Muscle of arm (tissue), 12 donors: Measurements from ENCODE around the gene SPSB2. TPM values are rescaled to one million over a fixed set of nuclear protein-coding genes. Genes with fewer than 3 reads are reported as not detected.

Source experiments
- DNase-seq: peaks from one replicate; pipeline ENCODE4 v3.0.0-alpha.2; 2013
- polyA plus RNA-seq, 12 donors: library from polyadenylated mRNA; unstranded; fragments of 120-200 nt; gene quantifications; one replicate each; pipeline ENCODE4 v1.2.1, GENCODE V29; 2013; ENCODE audit not compliant: insufficient read length in 12 of 12

SPSB2 gene
- polyA plus RNA-seq, 12 donors, result 3.0 to 9.9 (median 4.6) TPM; not detected in 1

GRCh38 chr12:6821591-6822425 lies 51.3 kb downstream of the SPSB2 start, which contains the start of gene GPR162:
Gene GPR162 (plus strand): TSS chr12:6821821. CDS start chr12:6823899, 2,078 bp downstream.
- DNase-seq, result peak; percentile 80

Other genes with a start within 250 kb of the SPSB2 start
- gene LPAR5, start 237.3 kb downstream of the SPSB2 start, polyA plus RNA-seq, result 10 to 100 TPM in 1 of 12 donors, 1 to 10 TPM in 7, under 1 TPM in 3, not detected in 1; 0.77 to 16.4 (median 1.3) TPM
- 1 to 10 TPM in 10 of 12 donors, not detected in 2; 1.4 to 5.3 (median 2.7) TPM for gene ACRBP, start 225.9 kb downstream of the SPSB2 start, polyA plus RNA-seq
- 100 to 1,000 TPM in 1 of 12 donors, 10 to 100 TPM in 10, not detected in 1; 45.1 to 100 (median 52.8) TPM for gene ING4, start 210.2 kb downstream of the SPSB2 start, polyA plus RNA-seq
- 10 to 100 TPM in 11 of 12 donors, not detected in 1; 41.4 to 79.9 (median 48.8) TPM for gene ZNF384, start 183.9 kb downstream of the SPSB2 start, polyA plus RNA-seq
- gene PIANP, start 172.5 kb downstream of the SPSB2 start, polyA plus RNA-seq, result 10 to 100 TPM in 2 of 12 donors, 1 to 10 TPM in 9, not detected in 1; 2.7 to 31.7 (median 4.5) TPM
- 10 to 100 TPM in 11 of 12 donors, not detected in 1; 46.9 to 69.7 (median 61.2) TPM for gene COPS7A, start 149.3 kb downstream of the SPSB2 start, polyA plus RNA-seq
- gene MLF2, start 120.2 kb downstream of the SPSB2 start, polyA plus RNA-seq, result 100 to 1,000 TPM; 110 to 600 (median 130) TPM
- 1,000 to 10,000 TPM in 1 of 12 donors, 100 to 1,000 TPM in 11; 262 to 3,438 (median 337) TPM for gene PTMS, start 106.9 kb downstream of the SPSB2 start, polyA plus RNA-seq
- 1 to 10 TPM in 2 of 12 donors, under 1 TPM in 8, not detected in 2; 0.16 to 1.4 (median 0.60) TPM for gene LAG3, start 100.8 kb downstream of the SPSB2 start, polyA plus RNA-seq
- 10 to 100 TPM in 3 of 12 donors, 1 to 10 TPM in 8, not detected in 1; 4.8 to 16.1 (median 6.6) TPM for gene CD4, start 83.8 kb downstream of the SPSB2 start, polyA plus RNA-seq
- 10 to 100 TPM in 11 of 12 donors, not detected in 1; 11.1 to 18.6 (median 16.0) TPM for gene GPR162, start 51.5 kb downstream of the SPSB2 start, polyA plus RNA-seq
- 10 to 100 TPM in 11 of 12 donors, not detected in 1; 29.9 to 56.8 (median 36.3) TPM for gene P3H3, start 44.9 kb downstream of the SPSB2 start, polyA plus RNA-seq
- 10 to 100 TPM in 11 of 12 donors, not detected in 1; 14.0 to 40.6 (median 24.2) TPM for gene GNB3, start 32.4 kb downstream of the SPSB2 start, polyA plus RNA-seq
- gene CDCA3, start 22.0 kb downstream of the SPSB2 start, polyA plus RNA-seq, result 10 to 100 TPM in 11 of 12 donors, not detected in 1; 11.5 to 31.8 (median 20.5) TPM
- gene USP5, start 21.2 kb downstream of the SPSB2 start, polyA plus RNA-seq, result 10 to 100 TPM in 11 of 12 donors, not detected in 1; 46.8 to 77.4 (median 59.6) TPM
- gene TPI1, start 5.8 kb downstream of the SPSB2 start, polyA plus RNA-seq, result 1,000 to 10,000 TPM in 4 of 12 donors, 100 to 1,000 TPM in 7, not detected in 1; 520 to 1,204 (median 950) TPM
- gene LRRC23, start 31.5 kb upstream of the SPSB2 start, polyA plus RNA-seq, result 10 to 100 TPM in 9 of 12 donors, 1 to 10 TPM in 2, not detected in 1; 9.2 to 13.7 (median 11.4) TPM
- gene ENO2, start 41.3 kb upstream of the SPSB2 start, polyA plus RNA-seq, result 10 to 100 TPM in 3 of 12 donors, 1 to 10 TPM in 8, not detected in 1; 5.1 to 21.8 (median 8.2) TPM
- 100 to 1,000 TPM in 2 of 12 donors, 10 to 100 TPM in 9, not detected in 1; 54.6 to 137 (median 60.9) TPM for gene ATN1, start 54.7 kb upstream of the SPSB2 start, polyA plus RNA-seq
- 10 to 100 TPM in 1 of 12 donors, 1 to 10 TPM in 1, not detected in 10; 9.0 to 12.4 TPM for gene RNU7-1, start 70.5 kb upstream of the SPSB2 start, polyA plus RNA-seq
- gene C12orf57, start 70.7 kb upstream of the SPSB2 start, polyA plus RNA-seq, result 100 to 1,000 TPM in 11 of 12 donors, not detected in 1; 107 to 185 (median 136) TPM
- 10 to 100 TPM in 2 of 12 donors, 1 to 10 TPM in 9, not detected in 1; 3.4 to 41.4 (median 4.0) TPM for gene PTPN6, start 78.1 kb upstream of the SPSB2 start, polyA plus RNA-seq
- 100 to 1,000 TPM in 11 of 12 donors, not detected in 1; 224 to 298 (median 265) TPM for gene PHB2, start 97.4 kb upstream of the SPSB2 start, polyA plus RNA-seq
- gene EMG1, start 97.6 kb upstream of the SPSB2 start, polyA plus RNA-seq, result 10 to 100 TPM in 11 of 12 donors, not detected in 1; 10.8 to 37.1 (median 29.6) TPM
- gene LPCAT3, start 145.2 kb upstream of the SPSB2 start, polyA plus RNA-seq, result 10 to 100 TPM in 11 of 12 donors, not detected in 1; 16.1 to 29.3 (median 21.3) TPM
- gene C1S, start 187.4 kb upstream of the SPSB2 start, polyA plus RNA-seq, result 100 to 1,000 TPM in 3 of 12 donors, 10 to 100 TPM in 8, not detected in 1; 57.3 to 132 (median 66.8) TPM
- 100 to 1,000 TPM in 4 of 12 donors, 10 to 100 TPM in 7, not detected in 1; 71.8 to 139 (median 79.7) TPM for gene C1R, start 219.1 kb upstream of the SPSB2 start, polyA plus RNA-seq
- 10 to 100 TPM in 9 of 12 donors, 1 to 10 TPM in 2, not detected in 1; 8.6 to 38.7 (median 12.8) TPM for gene C1RL, start 235.9 kb upstream of the SPSB2 start, polyA plus RNA-seq